SK-N-SH (cell line): ENCODE data around the gene RAB6D. TPM values are rescaled to one million over a fixed set of nuclear protein-coding genes. Genes with fewer than 3 reads are reported as not detected.
"Not testable (repeated sequence)": the region's sequence is repeated elsewhere in the genome, so short reads cannot be mapped to it uniquely, and the experiment has no call there.

Experiments
- CTCF ChIA-PET: fragments of 300-600, 350-600 bp; formaldehyde crosslinking; extraction: SDS; loops from one replicate; lab custom pipeline; 2021; lab: Yijun Ruan, JAX
- POLR2A ChIA-PET: fragments of 350-600 bp; sonication (Branson Sonifier 250); formaldehyde crosslinking; extraction: SDS; loops from one replicate; lab custom pipeline; 2020; ENCODE audit warnings: antibody characterized with exemption, inconsistent platforms; lab: Yijun Ruan, JAX
- DNase-seq: peaks from one replicate; pipeline ENCODE4 v3.0.0; 2012
- H2AFZ ChIP-seq: fragments of 200-600 bp; sonication (generic); 2 replicates; pipeline ENCODE4 v1.8.1; 2016; ENCODE audit warnings: antibody characterized with exemption, mild to moderate bottlenecking, low read depth
- H3F3A ChIP-seq: fragments of 200-600 bp; sonication (generic); replicated peaks from 2 replicates; pipeline ENCODE3; 2016; ENCODE audit warnings: antibody characterized with exemption, mild to moderate bottlenecking; ENCODE audit not compliant: insufficient read depth
- H3K27ac ChIP-seq, 2 experiments: fragments of 200-500 bp in 1 of 2; fragments of 200-600 bp in 1 of 2; sonication (Bioruptor generic) in 1 of 2; sonication (generic), shearing (Covaris generic) in 1 of 2; 2 replicates each; pipeline versions ENCODE4 v1.5.1 to v1.6.1; 2014 to 2016; ENCODE audit warnings: low read depth in 2 of 2, inconsistent platforms in 1 of 2, low read length in 1 of 2, mild to moderate bottlenecking in 1 of 2, mixed read lengths in 1 of 2
- H3K27me3 ChIP-seq: fragments of 200-600 bp; sonication (generic), shearing (Covaris generic); 2 replicates; pipeline ENCODE4 v1.6.1; 2016; ENCODE audit warnings: mixed run types; ENCODE audit not compliant: insufficient read depth
- H3K36me3 ChIP-seq, 2 experiments: fragments of 200-500 bp in 1 of 2; fragments of 200-600 bp in 1 of 2; sonication (Bioruptor generic) in 1 of 2; sonication (generic) in 1 of 2; replicated peaks in 1 of 2; 2 replicates each; pipeline versions ENCODE3 to v1.5.1; 2014 to 2016; ENCODE audit warnings: low read length in 1 of 2, mild to moderate bottlenecking in 1 of 2; ENCODE audit not compliant: insufficient read depth in 2 of 2, control insufficient read depth in 1 of 2
- H3K4me1 ChIP-seq, 2 experiments: fragments of 200-500 bp in 1 of 2; fragments of 200-600 bp in 1 of 2; sonication (Bioruptor generic) in 1 of 2; sonication (generic), shearing (Covaris generic) in 1 of 2; 2 replicates each; pipeline versions ENCODE4 v1.5.1 to v1.6.1; 2014 to 2016; ENCODE audit warnings: low read depth in 1 of 2, low read length in 1 of 2, mixed run types in 1 of 2; ENCODE audit not compliant: insufficient read depth in 2 of 2, control insufficient read depth in 1 of 2
- H3K4me2 ChIP-seq: fragments of 200-600 bp; sonication (generic), shearing (Covaris generic); 2 replicates; pipeline ENCODE4 v1.6.1; 2017; ENCODE audit warnings: mixed run types
- H3K4me3 ChIP-seq, 2 experiments: fragments of 200-500 bp in 1 of 2; fragments of 200-600 bp in 1 of 2; sonication (Bioruptor generic) in 1 of 2; sonication (generic), shearing (Covaris generic) in 1 of 2; 2 replicates each; pipeline versions ENCODE4 v1.5.1 to v1.8.1; 2014 to 2016; ENCODE audit warnings: low read depth in 2 of 2, inconsistent platforms in 1 of 2, low read length in 1 of 2, mild to moderate bottlenecking in 1 of 2, mixed read lengths in 1 of 2, moderate library complexity in 1 of 2
- H3K79me2 ChIP-seq: fragments of 200-600 bp; sonication (generic); 2 replicates; pipeline ENCODE4 v1.8.1; 2017; ENCODE audit warnings: mild to moderate bottlenecking; ENCODE audit not compliant: insufficient read depth
- H3K9ac ChIP-seq: fragments of 200-600 bp; sonication (generic); 2 replicates; pipeline ENCODE4 v1.6.1; 2017; ENCODE audit warnings: mixed run types
- H3K9me2 ChIP-seq: fragments of 200-600 bp; sonication (generic); 2 replicates; pipeline ENCODE4 v1.6.1; 2017; ENCODE audit warnings: mixed run types
- H3K9me3 ChIP-seq: fragments of 200-600 bp; sonication (generic); 2 replicates; pipeline ENCODE4 v1.6.1; 2017; ENCODE audit warnings: mixed run types, mild to moderate bottlenecking, moderate library complexity
- H4K20me1 ChIP-seq: fragments of 200-600 bp; sonication (generic); 2 replicates; pipeline ENCODE4 v1.6.1; 2017; ENCODE audit warnings: mild to moderate bottlenecking, mixed run types; ENCODE audit not compliant: insufficient read depth
- FOXJ3 ChIP-seq: sonication (generic); formaldehyde crosslinking; IDR thresholded peaks from 2 replicates; pipeline ENCODE4 v1.5.1; 2020; ENCODE audit warnings: mild to moderate bottlenecking, missing genetic modification reagents
- MXI1 ChIP-seq: IDR thresholded peaks from 2 replicates; pipeline ENCODE4 v1.6.1; 2012; ENCODE audit warnings: mild to moderate bottlenecking, low read depth, low read length, improper control_type of control experiment
- NRF1 ChIP-seq: IDR thresholded peaks from 2 replicates; pipeline ENCODE4 v1.6.1; 2012; ENCODE audit warnings: low read depth, mild to moderate bottlenecking, low read length
- RAD21 ChIP-seq: IDR thresholded peaks from 2 replicates; pipeline ENCODE4 v1.6.1; 2012; ENCODE audit warnings: mild to moderate bottlenecking, low read length
- SIN3A ChIP-seq: IDR thresholded peaks from 2 replicates; pipeline ENCODE4 v1.6.1; 2012; ENCODE audit warnings: low read depth, mild to moderate bottlenecking, low read length, moderate library complexity, borderline replicate concordance
- SMC3 ChIP-seq: IDR thresholded peaks from 2 replicates; pipeline ENCODE4 v1.6.1; 2012; ENCODE audit warnings: low read depth, low read length, improper control_type of control experiment
- TEAD4 ChIP-seq: IDR thresholded peaks from 2 replicates; pipeline ENCODE4 v1.4.0; 2012; ENCODE audit warnings: mild to moderate bottlenecking, borderline replicate concordance; ENCODE audit not compliant: insufficient read depth
- YY1 ChIP-seq: IDR thresholded peaks from 2 replicates; pipeline ENCODE4 v1.4.0; 2012; ENCODE audit warnings: low read depth, mild to moderate bottlenecking
- WGBS: methylation state at CpG from one replicate; pipeline ENCODE4 v1.1.6; 2017; ENCODE audit warnings: low lambda C conversion rate; 5-methylcytosine and 5-hydroxymethylcytosine counted together
- polyA plus RNA-seq, 3 experiments: library from polyadenylated mRNA; depleted of rRNA; stranded (reverse); fragments of >200 nt; gene quantifications; 2 replicates each; pipeline ENCODE4 v1.2.3, GENCODE V29; 2012
- TF ChIP-seq, protein P1 (sequence below): IDR thresholded peaks from 2 replicates; pipeline ENCODE4; 2012
- TF ChIP-seq, protein P2 (sequence below): IDR thresholded peaks from 2 replicates; pipeline ENCODE4 v1.6.1; 2012; ENCODE audit warnings: mild to moderate bottlenecking, low read depth, low read length, moderate library complexity

The RAB6D gene
- polyA plus RNA-seq, 1 of the 3 experiments (the other 2 are of a cell fraction), result not detected

DNA sequence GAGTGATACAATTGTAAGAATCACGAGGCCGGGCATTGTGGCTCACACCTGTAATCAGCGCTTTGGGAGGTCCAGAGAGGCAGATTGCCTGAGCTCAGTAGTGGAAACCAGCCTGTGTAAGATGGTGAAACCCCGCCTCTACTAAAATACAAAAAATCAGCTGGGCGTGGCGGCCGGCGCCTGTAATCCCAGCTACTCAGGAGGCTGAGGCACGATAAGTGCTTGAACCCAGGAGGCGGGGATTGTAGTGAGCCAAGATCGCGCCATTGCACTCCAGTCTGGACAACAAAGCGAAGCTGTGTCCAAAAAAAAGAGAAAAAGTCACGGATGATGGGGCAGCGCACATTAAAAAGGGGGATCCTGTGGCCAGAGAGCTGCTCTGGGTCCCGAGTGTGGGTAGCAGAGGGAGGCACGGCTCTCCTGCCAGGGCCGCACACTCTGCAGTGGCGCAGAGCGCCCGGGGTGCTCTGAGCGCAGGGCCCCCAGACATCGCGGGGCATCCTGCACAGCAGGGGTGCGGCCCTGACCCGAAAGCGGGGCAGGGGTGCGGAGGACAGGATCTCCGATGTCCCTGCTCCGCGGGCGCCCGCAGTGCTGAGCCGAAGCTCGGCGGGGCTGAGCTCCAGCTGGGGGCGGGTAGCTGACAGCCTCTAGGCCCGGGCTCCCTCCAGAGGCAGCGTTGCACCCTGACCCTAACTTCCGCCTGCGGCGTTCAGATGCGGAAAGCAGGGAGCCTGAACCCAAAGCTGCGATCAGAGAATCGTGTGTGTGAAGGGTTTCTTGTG is 30.4 kb upstream of the RAB6D start:
- Histone ChIP-seq H3K4me3 (no peak overlapping the region), H4K20me1 (no peaks in the 10 kb centered on the region), H3K79me2 (no peaks in the 10 kb centered on the region), H3K36me3 (no peaks in the 10 kb centered on the region), H3F3A (no peaks in the 10 kb centered on the region), H3K27ac (no peak overlapping the region), H3K9ac (no peak overlapping the region), H3K4me1 (no peaks in the 10 kb centered on the region; a peak in 1 of 4 replicates), H3K27me3 (no peaks in the 10 kb centered on the region), H3K9me3 (no peaks in the 10 kb centered on the region), H3K4me2 (no peak overlapping the region), H2AFZ (no peak overlapping the region), H3K9me2 (no peaks in the 10 kb centered on the region)
- CTCF ChIA-PET, result no interaction called here
- WGBS, result 74% methylated on average over 34 of the region's 45 CpGs
- no peak for DNase-seq
- POLR2A ChIA-PET, result no interaction called here
- TF ChIP-seq, protein P1, sequence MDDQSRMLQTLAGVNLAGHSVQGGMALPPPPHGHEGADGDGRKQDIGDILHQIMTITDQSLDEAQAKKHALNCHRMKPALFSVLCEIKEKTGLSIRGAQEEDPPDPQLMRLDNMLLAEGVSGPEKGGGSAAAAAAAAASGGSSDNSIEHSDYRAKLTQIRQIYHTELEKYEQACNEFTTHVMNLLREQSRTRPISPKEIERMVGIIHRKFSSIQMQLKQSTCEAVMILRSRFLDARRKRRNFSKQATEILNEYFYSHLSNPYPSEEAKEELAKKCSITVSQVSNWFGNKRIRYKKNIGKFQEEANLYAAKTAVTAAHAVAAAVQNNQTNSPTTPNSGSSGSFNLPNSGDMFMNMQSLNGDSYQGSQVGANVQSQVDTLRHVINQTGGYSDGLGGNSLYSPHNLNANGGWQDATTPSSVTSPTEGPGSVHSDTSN, result no peak
- TF ChIP-seq RAD21, result no peak
- TF ChIP-seq MXI1, result no peak
- TF ChIP-seq SIN3A, result no peak
- no peak for TF ChIP-seq YY1
- TF ChIP-seq FOXJ3 (CRISPR knock-in tag), result no peak
- no peak for TF ChIP-seq NRF1
- no peak for TF ChIP-seq TEAD4
- no peak for TF ChIP-seq SMC3
- TF ChIP-seq, protein P2, sequence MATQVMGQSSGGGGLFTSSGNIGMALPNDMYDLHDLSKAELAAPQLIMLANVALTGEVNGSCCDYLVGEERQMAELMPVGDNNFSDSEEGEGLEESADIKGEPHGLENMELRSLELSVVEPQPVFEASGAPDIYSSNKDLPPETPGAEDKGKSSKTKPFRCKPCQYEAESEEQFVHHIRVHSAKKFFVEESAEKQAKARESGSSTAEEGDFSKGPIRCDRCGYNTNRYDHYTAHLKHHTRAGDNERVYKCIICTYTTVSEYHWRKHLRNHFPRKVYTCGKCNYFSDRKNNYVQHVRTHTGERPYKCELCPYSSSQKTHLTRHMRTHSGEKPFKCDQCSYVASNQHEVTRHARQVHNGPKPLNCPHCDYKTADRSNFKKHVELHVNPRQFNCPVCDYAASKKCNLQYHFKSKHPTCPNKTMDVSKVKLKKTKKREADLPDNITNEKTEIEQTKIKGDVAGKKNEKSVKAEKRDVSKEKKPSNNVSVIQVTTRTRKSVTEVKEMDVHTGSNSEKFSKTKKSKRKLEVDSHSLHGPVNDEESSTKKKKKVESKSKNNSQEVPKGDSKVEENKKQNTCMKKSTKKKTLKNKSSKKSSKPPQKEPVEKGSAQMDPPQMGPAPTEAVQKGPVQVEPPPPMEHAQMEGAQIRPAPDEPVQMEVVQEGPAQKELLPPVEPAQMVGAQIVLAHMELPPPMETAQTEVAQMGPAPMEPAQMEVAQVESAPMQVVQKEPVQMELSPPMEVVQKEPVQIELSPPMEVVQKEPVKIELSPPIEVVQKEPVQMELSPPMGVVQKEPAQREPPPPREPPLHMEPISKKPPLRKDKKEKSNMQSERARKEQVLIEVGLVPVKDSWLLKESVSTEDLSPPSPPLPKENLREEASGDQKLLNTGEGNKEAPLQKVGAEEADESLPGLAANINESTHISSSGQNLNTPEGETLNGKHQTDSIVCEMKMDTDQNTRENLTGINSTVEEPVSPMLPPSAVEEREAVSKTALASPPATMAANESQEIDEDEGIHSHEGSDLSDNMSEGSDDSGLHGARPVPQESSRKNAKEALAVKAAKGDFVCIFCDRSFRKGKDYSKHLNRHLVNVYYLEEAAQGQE, result no peak

DNA sequence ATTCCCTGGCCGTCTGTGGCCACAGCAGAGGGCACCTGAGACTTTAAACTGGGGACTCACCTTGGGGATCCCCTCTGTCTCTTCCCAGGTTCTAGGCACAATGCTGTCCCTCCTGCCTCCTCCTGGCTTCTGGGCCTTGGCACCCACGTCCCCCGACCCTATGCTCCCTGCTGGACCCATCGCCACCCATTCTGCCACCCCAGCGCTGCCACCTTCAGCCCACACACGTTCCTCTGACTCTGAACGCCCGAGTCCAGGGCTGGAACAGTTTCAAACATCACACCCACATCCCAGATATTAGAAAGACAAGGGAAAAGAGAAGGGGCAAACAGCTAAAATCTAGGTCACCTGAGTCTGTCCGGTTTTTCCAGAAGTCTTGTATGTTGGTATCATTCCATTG is 28.0 kb upstream of the RAB6D start:
- H3K9ac ChIP-seq, H3K4me1 ChIP-seq, POLR2A ChIA-PET, H3K4me2 ChIP-seq, CTCF ChIA-PET, DNase-seq, H3K4me3 ChIP-seq, H2AFZ ChIP-seq, H3K9me2 ChIP-seq, H3F3A ChIP-seq, H4K20me1 ChIP-seq, H3K36me3 ChIP-seq, H3K9me3 ChIP-seq, H3K27ac ChIP-seq, H3K27me3 ChIP-seq, H3K79me2 ChIP-seq: not testable (repeated sequence)
- 45% methylated on average over 8 of the region's 9 CpGs for WGBS

DNA sequence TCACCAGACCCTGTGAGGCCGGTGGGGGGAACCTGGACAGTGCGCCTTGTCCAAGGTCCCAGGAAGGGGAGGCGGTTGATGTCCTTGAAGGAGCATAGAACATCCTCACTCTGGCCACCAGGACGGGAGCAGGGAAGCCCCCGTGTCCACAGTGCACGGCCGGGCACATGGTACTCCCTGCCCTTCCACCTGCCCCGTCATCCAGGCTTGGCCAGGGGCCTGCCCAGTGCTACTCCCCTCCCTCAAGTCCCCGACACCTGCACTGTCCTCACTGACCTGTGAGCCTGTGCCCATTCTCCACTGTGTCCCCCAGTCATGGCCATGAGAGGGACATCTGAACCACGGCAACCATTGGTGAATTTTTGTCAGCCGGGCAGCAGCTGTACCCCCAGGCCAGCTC is 27.5 kb upstream of the RAB6D start:
- POLR2A ChIA-PET, H3K27ac ChIP-seq, H3K79me2 ChIP-seq, H4K20me1 ChIP-seq, CTCF ChIA-PET, H3F3A ChIP-seq, H3K4me3 ChIP-seq, H3K4me1 ChIP-seq, DNase-seq, H3K9me2 ChIP-seq, H3K4me2 ChIP-seq, H3K9ac ChIP-seq, H3K27me3 ChIP-seq, H3K9me3 ChIP-seq, H2AFZ ChIP-seq, H3K36me3 ChIP-seq: not testable (repeated sequence)
- 57% methylated on average over 3 of the region's 11 CpGs for WGBS

DNA sequence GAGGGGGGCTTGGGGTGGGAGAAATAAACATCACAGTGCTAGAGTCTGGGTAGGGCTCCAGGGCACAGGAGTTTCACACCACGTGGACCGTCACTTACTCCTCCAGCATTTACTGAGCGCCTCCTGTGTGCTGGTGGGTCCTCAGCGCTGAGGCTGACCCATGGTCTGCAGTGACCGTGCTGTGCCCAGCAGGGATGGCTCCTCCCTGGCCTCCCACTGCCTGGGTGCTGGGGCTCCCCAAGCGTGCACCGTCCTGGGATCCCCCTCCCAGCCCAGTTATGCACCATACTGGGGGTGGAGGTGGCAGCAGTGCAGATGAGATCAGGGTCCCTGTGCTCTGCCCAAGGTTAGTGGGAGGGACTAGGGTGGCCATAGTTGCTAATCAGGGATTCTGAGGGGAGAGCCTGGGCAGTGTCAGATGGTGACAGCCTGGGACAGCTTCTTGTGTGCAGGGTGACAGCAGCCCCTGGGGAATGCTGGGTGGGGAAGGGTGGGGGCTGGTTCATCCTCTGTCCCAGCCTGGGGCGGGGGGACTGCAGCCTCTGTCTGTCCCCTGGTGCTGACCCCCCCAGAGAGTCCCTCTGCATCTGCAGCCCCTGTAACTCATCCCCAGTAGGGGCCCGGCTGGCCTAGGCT is 26.6 kb upstream of the RAB6D start:
- H3K9me3 ChIP-seq, H3K27ac ChIP-seq, H3K79me2 ChIP-seq, POLR2A ChIA-PET, CTCF ChIA-PET, H2AFZ ChIP-seq, DNase-seq, H3K4me2 ChIP-seq, H3K9ac ChIP-seq, H3K4me3 ChIP-seq, H3K27me3 ChIP-seq, H3F3A ChIP-seq, H3K9me2 ChIP-seq, H3K4me1 ChIP-seq, H4K20me1 ChIP-seq, H3K36me3 ChIP-seq: not testable (repeated sequence)
- 48% methylated on average over 7 of the region's 9 CpGs for WGBS
